CD14-positive monocyte (primary cell): ENCODE results near the gene UNC119B. TPM values are rescaled to one million over a fixed set of nuclear protein-coding genes. Genes with fewer than 3 reads are reported as not detected.

Experiments used
- DNase-seq, 3 donors: peaks; one replicate each; pipeline ENCODE4 v3.0.0-alpha.2; 2011 to 2022
- H2AFZ ChIP-seq: 2 replicates; pipeline ENCODE4 v1.6.0; 2012; ENCODE audit warnings: mild to moderate bottlenecking, low read depth, low read length, inconsistent platforms; ENCODE audit not compliant: insufficient read depth, poor library complexity, severe bottlenecking
- H3K27ac ChIP-seq, 2 donors: 1 replicate in 1 of 2; 2 replicates in 1 of 2; pipeline ENCODE4 v1.5.1; 2012 to 2013; ENCODE audit warnings: low read length in 2 of 2, control low read depth in 1 of 2, inconsistent platforms in 1 of 2, low read depth in 1 of 2, mild to moderate bottlenecking in 1 of 2
- H3K27me3 ChIP-seq, 2 donors: one replicate each; pipeline versions ENCODE4 v1.6.0 to v1.6.1; 2011 to 2013; ENCODE audit warnings: low read length in 2 of 2; ENCODE audit not compliant: control insufficient read depth in 2 of 2, insufficient read depth in 2 of 2
- H3K36me3 ChIP-seq, 2 donors: replicated peaks in 1 of 2; 1 replicate in 1 of 2; 2 replicates in 1 of 2; pipeline versions ENCODE4 v1.5.1 to v1.6.1; 2012 to 2013; ENCODE audit warnings: low read length in 2 of 2, control low read depth in 1 of 2, inconsistent platforms in 1 of 2, mild to moderate bottlenecking in 1 of 2; ENCODE audit not compliant: insufficient read depth in 2 of 2, control insufficient read depth in 1 of 2
- H3K4me1 ChIP-seq, 2 donors: 1 replicate in 1 of 2; 2 replicates in 1 of 2; pipeline versions ENCODE4 v1.5.1 to v1.6.1; 2012 to 2013; ENCODE audit warnings: low read length in 2 of 2, control low read depth in 1 of 2, inconsistent platforms in 1 of 2, mild to moderate bottlenecking in 1 of 2, moderate library complexity in 1 of 2; ENCODE audit not compliant: insufficient read depth in 2 of 2, control insufficient read depth in 1 of 2
- H3K4me2 ChIP-seq: replicated peaks from 2 replicates; pipeline ENCODE3; 2012; ENCODE audit warnings: low read length, moderate library complexity, mild to moderate bottlenecking; ENCODE audit not compliant: poor library complexity, severe bottlenecking; ENCODE audit errors: extremely low read depth
- H3K4me3 ChIP-seq, 3 experiments: fragments of 200-600 bp in 1 of 3; sonication (generic) in 1 of 3; replicated peaks in 1 of 3; 1 replicate in 2 of 3; 2 replicates in 1 of 3; pipeline ENCODE4 v1.5.1; 2011 to 2013; ENCODE audit warnings: low read length in 3 of 3, mild to moderate bottlenecking in 3 of 3, control low read depth in 2 of 3, low read depth in 2 of 3, inconsistent platforms in 1 of 3, moderate library complexity in 1 of 3
- H3K79me2 ChIP-seq: 2 replicates; pipeline ENCODE4 v1.6.0; 2012; ENCODE audit warnings: mild to moderate bottlenecking, control low read depth, inconsistent platforms, low read length, moderate library complexity; ENCODE audit not compliant: insufficient read depth
- H3K9ac ChIP-seq: 2 replicates; pipeline ENCODE4 v1.6.0; 2017; ENCODE audit warnings: low read length, mild to moderate bottlenecking; ENCODE audit not compliant: insufficient read depth, poor library complexity, severe bottlenecking
- H3K9me3 ChIP-seq, 2 donors: replicated peaks in 1 of 2; 1 replicate in 1 of 2; 2 replicates in 1 of 2; pipeline versions ENCODE4 v1.5.1 to v1.6.1; 2012 to 2013; ENCODE audit warnings: low read length in 2 of 2, control low read depth in 1 of 2; ENCODE audit not compliant: control insufficient read depth in 1 of 2, insufficient read depth in 1 of 2
- H4K20me1 ChIP-seq: 2 replicates; pipeline ENCODE4 v1.6.0; 2012; ENCODE audit warnings: mild to moderate bottlenecking, low read length, control low read depth, moderate library complexity; ENCODE audit not compliant: insufficient read depth
- H3K27ac Mint-ChIP-seq, 7 donors: one replicate each; pipeline ENCODE4 v1.8.0; 2020; ENCODE audit warnings: mild to moderate bottlenecking in 7 of 7, mixed read lengths in 7 of 7, moderate library complexity in 6 of 7, inconsistent platforms in 2 of 7
- H3K27me3 Mint-ChIP-seq, 3 donors: one replicate each; pipeline ENCODE4 v1.8.0; 2021 to 2022; ENCODE audit warnings: low read depth in 3 of 3, mild to moderate bottlenecking in 3 of 3, mixed read lengths in 3 of 3, moderate library complexity in 3 of 3, inconsistent platforms in 1 of 3
- H3K36me3 Mint-ChIP-seq, 2 donors: one replicate each; pipeline ENCODE4 v1.8.0; 2020; ENCODE audit warnings: mixed read lengths in 2 of 2, inconsistent platforms in 1 of 2, mild to moderate bottlenecking in 1 of 2
- H3K4me1 Mint-ChIP-seq: one replicate; pipeline ENCODE4 v1.8.0; 2020; ENCODE audit warnings: mild to moderate bottlenecking, mixed read lengths
- H3K4me3 Mint-ChIP-seq, 2 donors: one replicate each; pipeline ENCODE4 v1.8.0; 2020; ENCODE audit warnings: mild to moderate bottlenecking in 2 of 2, mixed read lengths in 2 of 2, moderate library complexity in 1 of 2
- H3K9me3 Mint-ChIP-seq, 7 donors: one replicate each; pipeline ENCODE4 v1.8.0; 2020 to 2022; ENCODE audit warnings: mixed read lengths in 7 of 7, mild to moderate bottlenecking in 6 of 7, moderate library complexity in 6 of 7, inconsistent platforms in 2 of 7
- WGBS: methylation state at CpG from one replicate; pipeline ENCODE4 v1.1.5; 2013; ENCODE audit warnings: missing lambda C conversion rate; ENCODE audit not compliant: insufficient coverage; 5-methylcytosine and 5-hydroxymethylcytosine counted together
- intact Hi-C, 2 donors: fragments of 100-400 bp; cut with micrococcal nuclease; formaldehyde crosslinking; loops; one replicate each; pipeline versions ENCODE4 v1.15.0 to v1.15.1; 2023
- polyA plus RNA-seq, 3 donors: library from polyadenylated mRNA; depleted of rRNA in 1 of 3; unstranded in 2 of 3; stranded (reverse) in 1 of 3; fragments of 300-500 nt in 2 of 3; fragments of >200 nt in 1 of 3; fragmentation: Illumina TruSeq in 2 of 3; gene quantifications; 1 replicate in 2 of 3; 2 replicates in 1 of 3; pipeline ENCODE4 v1.2.3, GENCODE V29; 2012 to 2021
- TF ChIP-seq, protein P1 (sequence below): fragments of 200-600 bp; IDR thresholded peaks from one replicate; pipeline ENCODE4 v1.8.0; 2022; ENCODE audit warnings: antibody characterized with exemption, mild to moderate bottlenecking

The UNC119B gene
- polyA plus RNA-seq, 3 donors = 1.1 to 9.1 (median 2.1) TPM

DNA sequence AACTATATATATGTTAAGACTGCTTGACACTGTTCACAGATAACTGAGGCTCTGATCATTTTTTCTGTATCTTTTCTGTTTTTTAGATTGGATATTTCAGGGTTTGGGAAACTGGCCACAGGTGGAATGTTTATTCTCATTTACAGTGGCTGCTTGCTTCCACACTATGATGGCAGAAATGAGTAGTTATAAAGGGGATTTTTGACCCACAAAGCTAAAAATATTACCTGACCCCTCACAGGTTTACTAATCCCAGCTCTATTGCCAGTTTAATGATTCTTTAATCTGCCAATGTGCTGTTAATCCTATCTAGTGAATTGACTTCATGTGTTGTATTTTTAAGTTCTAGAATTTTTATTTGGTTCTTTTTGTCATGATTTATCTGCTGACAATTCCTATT is 45.0 kb downstream of the UNC119B start:
- no peak for DNase-seq
- Histone ChIP-seq H4K20me1 (no peaks in the 10 kb centered on the region), H3K9ac (no peak overlapping the region), H3K4me2 (no peak overlapping the region), H3K27ac (no peak overlapping the region), H3K9me3 (peaks cover 6% of the 10 kb centered on the region in 2 donors), H2AFZ (no peak overlapping the region), H3K27me3 (no peaks in the 10 kb centered on the region), H3K79me2 (no peaks in the 10 kb centered on the region), H3K4me3 (no peak overlapping the region), H3K36me3 (peaks cover 0 to 7% of the 10 kb centered on the region in 2 donors), H3K4me1 (no peaks in the 10 kb centered on the region)
- Mint-ChIP-seq H3K27ac (no peak overlapping the region), H3K4me3 (no peak overlapping the region), H3K27me3 (peaks cover 2 to 13% (median 9%) of the 10 kb centered on the region in 3 donors), H3K9me3 (peaks cover 4 to 21% (median 15%) of the 10 kb centered on the region in 7 donors), H3K36me3 (peaks cover 2 to 5% of the 10 kb centered on the region in 2 donors), H3K4me1 (no peaks in the 10 kb centered on the region)
- intact Hi-C loops = no loop called here
- TF ChIP-seq, protein P1, sequence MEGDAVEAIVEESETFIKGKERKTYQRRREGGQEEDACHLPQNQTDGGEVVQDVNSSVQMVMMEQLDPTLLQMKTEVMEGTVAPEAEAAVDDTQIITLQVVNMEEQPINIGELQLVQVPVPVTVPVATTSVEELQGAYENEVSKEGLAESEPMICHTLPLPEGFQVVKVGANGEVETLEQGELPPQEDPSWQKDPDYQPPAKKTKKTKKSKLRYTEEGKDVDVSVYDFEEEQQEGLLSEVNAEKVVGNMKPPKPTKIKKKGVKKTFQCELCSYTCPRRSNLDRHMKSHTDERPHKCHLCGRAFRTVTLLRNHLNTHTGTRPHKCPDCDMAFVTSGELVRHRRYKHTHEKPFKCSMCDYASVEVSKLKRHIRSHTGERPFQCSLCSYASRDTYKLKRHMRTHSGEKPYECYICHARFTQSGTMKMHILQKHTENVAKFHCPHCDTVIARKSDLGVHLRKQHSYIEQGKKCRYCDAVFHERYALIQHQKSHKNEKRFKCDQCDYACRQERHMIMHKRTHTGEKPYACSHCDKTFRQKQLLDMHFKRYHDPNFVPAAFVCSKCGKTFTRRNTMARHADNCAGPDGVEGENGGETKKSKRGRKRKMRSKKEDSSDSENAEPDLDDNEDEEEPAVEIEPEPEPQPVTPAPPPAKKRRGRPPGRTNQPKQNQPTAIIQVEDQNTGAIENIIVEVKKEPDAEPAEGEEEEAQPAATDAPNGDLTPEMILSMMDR = no peak

DNA sequence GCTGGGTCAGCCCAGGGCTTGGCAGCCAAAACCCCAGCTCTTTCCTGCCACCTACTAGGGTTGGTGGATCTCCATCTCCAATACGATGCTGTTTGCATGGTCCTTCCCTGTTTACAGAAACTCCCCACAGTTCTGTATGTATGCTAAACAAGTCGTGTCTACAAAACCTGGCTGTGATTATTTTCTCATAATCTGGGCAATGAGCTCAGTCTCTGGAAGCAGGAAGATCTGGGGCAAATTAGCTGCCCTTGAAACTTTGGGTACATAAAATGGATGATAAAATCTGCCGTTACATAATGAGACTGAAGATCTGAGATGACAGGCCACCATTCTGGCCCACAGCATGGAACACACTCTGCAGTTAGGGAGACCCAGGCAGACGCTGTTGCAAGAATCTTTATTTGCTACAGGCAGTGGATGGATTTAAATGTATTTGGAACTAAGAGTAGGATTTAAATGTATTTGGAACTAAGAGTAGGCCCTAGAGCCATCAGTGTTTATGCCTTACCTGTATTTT is 47.0 kb downstream of the UNC119B start:
- Histone ChIP-seq H3K4me1 (no peaks in the 10 kb centered on the region), H3K36me3 (peaks cover 18 to 27% of the 10 kb centered on the region in 2 donors), H3K27ac (no peak overlapping the region), H3K9ac (no peak overlapping the region), H3K27me3 (no peaks in the 10 kb centered on the region), H3K4me2 (no peak overlapping the region), H4K20me1 (no peaks in the 10 kb centered on the region), H3K4me3 (no peak overlapping the region), H3K9me3 (peaks cover 6% of the 10 kb centered on the region in 2 donors), H2AFZ (no peak overlapping the region), H3K79me2 (no peaks in the 10 kb centered on the region)
- Mint-ChIP-seq H3K9me3 (peaks cover 4 to 21% (median 15%) of the 10 kb centered on the region in 7 donors), H3K4me3 (no peak overlapping the region), H3K27me3 (peaks cover 0 to 9% (median 6%) of the 10 kb centered on the region in 3 donors), H3K36me3 (peaks cover 22 to 26% of the 10 kb centered on the region in 2 donors), H3K27ac (no peak overlapping the region), H3K4me1 (no peaks in the 10 kb centered on the region)
- DNase-seq = no peak
- intact Hi-C loops = no loop called here
- TF ChIP-seq, protein P1 = no peak
- 86% methylated on average over 3 of the region's 4 CpGs for WGBS
